ENCODE results near the gene HTT. TPM values are rescaled to one million over a fixed set of nuclear protein-coding genes. Genes with fewer than 3 reads are reported as not detected.
A peak's percentile ranks its signal among the peaks of the same experiment; 100 is the strongest.

Gene HTT
- total RNA-seq, 1 donor from 2014 or later = 49.8 TPM

DNA sequence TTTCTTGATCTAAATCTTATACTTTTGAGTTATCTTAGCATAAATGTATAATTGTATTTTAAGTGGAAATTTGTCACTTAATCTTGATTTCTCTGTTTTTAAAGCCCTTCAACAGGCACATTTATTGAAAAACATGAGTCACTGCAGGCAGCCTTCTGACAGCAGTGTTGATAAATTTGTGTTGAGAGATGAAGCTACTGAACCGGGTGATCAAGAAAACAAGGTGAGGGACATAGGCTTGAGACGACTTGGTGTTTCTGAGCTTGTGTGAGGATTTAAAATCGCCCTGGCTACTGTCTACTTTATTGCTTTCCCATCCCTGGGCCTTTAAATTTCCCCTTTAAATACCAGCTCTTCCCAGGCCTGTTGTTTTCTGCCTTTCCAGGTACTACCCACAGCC is 55.7 kb downstream of the HTT start:
- DNase-seq (ENCODE audit: extremely low spot score in 2 of 2) = peak in 1 of 2 donors; percentile 6
- no peak for TF ChIP-seq POLR2A (IDR thresholded peaks at IDR 0.05)
- TF ChIP-seq, protein P1, sequence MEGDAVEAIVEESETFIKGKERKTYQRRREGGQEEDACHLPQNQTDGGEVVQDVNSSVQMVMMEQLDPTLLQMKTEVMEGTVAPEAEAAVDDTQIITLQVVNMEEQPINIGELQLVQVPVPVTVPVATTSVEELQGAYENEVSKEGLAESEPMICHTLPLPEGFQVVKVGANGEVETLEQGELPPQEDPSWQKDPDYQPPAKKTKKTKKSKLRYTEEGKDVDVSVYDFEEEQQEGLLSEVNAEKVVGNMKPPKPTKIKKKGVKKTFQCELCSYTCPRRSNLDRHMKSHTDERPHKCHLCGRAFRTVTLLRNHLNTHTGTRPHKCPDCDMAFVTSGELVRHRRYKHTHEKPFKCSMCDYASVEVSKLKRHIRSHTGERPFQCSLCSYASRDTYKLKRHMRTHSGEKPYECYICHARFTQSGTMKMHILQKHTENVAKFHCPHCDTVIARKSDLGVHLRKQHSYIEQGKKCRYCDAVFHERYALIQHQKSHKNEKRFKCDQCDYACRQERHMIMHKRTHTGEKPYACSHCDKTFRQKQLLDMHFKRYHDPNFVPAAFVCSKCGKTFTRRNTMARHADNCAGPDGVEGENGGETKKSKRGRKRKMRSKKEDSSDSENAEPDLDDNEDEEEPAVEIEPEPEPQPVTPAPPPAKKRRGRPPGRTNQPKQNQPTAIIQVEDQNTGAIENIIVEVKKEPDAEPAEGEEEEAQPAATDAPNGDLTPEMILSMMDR (IDR thresholded peaks at IDR 0.05) = no peak
- TF ChIP-seq POLR2AphosphoS5 (IDR thresholded peaks at IDR 0.05; ENCODE audit: insufficient read depth in 1 of 2, low read depth in 1 of 2) = no peak
- Histone ChIP-seq H3K4me3 (no peak overlapping the region), H3K27ac (no peak overlapping the region), H3K36me3 (peaks cover 0 to 75% of the 10 kb centered on the region in 2 donors), H3K4me1 (peaks cover 8% of the 10 kb centered on the region), H3K27me3 (no peaks in the 10 kb centered on the region), H3K9me3 (no peaks in the 10 kb centered on the region)
- intact Hi-C loops (cut with DNase I) = no loop called here

DNA sequence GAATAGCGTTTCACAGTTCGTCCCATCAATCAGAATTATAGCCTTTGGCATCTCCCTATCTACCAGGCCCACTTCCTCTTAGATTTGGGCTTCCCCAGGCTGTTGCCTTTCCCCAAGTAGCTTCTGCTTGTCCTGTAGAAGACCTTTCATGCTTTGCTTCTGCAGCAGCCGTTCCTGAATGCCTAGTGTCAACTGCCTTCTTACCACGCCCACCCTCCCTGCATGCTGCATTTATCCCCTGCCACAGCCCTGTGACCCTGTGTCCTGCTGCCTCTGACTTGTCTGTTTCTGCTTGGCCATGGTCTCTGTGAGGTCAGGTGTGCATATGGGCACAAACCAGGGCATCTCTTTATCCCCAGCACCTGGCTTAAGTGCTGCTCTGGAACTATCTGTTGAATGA is 56.3 kb downstream of the HTT start:
- intact Hi-C loops (cut with DNase I) = no loop called here
- no peak overlapping the region for H3K27ac ChIP-seq
- no peaks in the 10 kb centered on the region for H3K9me3 ChIP-seq
- H3K4me3 ChIP-seq = no peak overlapping the region
- H3K27me3 ChIP-seq = no peaks in the 10 kb centered on the region
- H3K4me1 ChIP-seq = peaks cover 12% of the 10 kb centered on the region
- peak in 1 of 2 donors; percentile 52 for DNase-seq (ENCODE audit: extremely low spot score in 2 of 2)
- TF ChIP-seq, protein P1 (IDR thresholded peaks at IDR 0.05) = no peak
- TF ChIP-seq POLR2A (IDR thresholded peaks at IDR 0.05) (no peak), POLR2AphosphoS5 (IDR thresholded peaks at IDR 0.05; ENCODE audit: insufficient read depth in 1 of 2, low read depth in 1 of 2) (no peak)
- H3K36me3 ChIP-seq = peaks cover 0 to 74% of the 10 kb centered on the region in 2 donors

DNA sequence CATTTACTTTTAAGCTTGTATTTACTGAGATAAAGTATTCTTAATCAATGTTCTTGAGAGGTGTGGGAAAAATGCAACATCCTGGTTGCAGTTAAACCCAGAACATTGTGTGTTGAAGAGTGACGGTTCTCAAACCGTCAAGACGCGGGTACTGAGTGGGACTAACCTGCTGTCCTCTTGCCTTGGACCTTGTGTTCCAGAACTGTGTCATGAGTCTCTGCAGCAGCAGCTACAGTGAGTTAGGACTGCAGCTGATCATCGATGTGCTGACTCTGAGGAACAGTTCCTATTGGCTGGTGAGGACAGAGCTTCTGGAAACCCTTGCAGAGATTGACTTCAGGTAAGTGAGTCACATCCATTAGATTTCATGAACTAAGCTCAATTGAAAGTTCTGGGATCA is 59.7 kb downstream of the HTT start:
- H3K27ac ChIP-seq = peak overlapping the region; percentile 51
- no peak overlapping the region for H3K4me3 ChIP-seq
- H3K4me1 ChIP-seq = peaks cover 12% of the 10 kb centered on the region
- H3K36me3 ChIP-seq = peaks cover 0 to 64% of the 10 kb centered on the region in 2 donors
- H3K27me3 ChIP-seq = no peaks in the 10 kb centered on the region
- DNase-seq (ENCODE audit: extremely low spot score in 2 of 2) = no peak
- intact Hi-C loops (cut with DNase I) = no loop called here
- H3K9me3 ChIP-seq = no peaks in the 10 kb centered on the region
- no peak for TF ChIP-seq POLR2A (IDR thresholded peaks at IDR 0.05)
- TF ChIP-seq, protein P1 (IDR thresholded peaks at IDR 0.05) = no peak

DNA sequence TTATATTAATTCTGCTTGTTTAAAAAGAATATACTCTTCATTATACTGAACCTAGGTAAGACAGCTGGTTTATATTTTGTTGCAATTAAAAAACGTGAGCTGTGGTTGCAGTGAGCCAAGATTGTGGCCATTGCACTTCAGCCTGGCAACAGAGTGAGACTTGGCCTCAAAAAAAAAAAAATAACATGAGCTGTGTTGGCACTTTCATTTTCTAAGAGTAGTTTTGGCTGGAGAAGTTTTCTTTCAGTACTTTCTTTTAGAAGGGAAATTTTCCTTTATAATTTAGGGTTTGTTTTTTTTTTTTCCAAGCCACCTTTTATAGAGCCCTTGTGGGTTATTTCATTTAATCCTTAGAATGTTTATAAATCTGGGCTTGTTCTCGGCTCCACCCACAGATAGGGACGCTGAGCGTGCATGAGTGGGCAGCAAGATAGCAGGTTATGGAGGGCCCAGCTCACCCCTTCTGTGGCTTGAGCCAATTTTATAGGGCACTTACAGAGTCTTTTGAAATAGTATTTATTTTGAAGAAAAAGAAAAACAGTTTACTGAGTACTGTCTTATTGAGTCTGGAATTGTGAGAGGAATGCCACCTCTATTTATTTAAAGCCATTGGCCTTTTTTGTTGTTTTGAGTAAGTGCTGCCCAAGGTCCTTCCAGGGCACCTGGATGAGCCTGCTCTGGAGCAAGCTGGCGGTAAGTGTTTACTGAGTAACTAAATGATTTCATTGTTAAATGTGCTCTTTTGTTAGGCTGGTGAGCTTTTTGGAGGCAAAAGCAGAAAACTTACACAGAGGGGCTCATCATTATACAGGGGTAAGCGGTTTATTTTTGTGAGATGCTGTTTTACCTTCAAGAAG is 60.9 kb downstream of the HTT start:
- DNase-seq (ENCODE audit: extremely low spot score in 2 of 2) = no peak
- no peaks in the 10 kb centered on the region for H3K9me3 ChIP-seq
- peaks cover 0 to 67% of the 10 kb centered on the region in 2 donors for H3K36me3 ChIP-seq
- TF ChIP-seq, protein P1 (IDR thresholded peaks at IDR 0.05) = no peak
- TF ChIP-seq POLR2AphosphoS5 (IDR thresholded peaks at IDR 0.05; ENCODE audit: insufficient read depth in 1 of 2, low read depth in 1 of 2) (no peak), POLR2A (IDR thresholded peaks at IDR 0.05) (no peak)
- intact Hi-C loops (cut with DNase I) = no loop called here
- no peak overlapping the region for H3K4me3 ChIP-seq
- no peaks in the 10 kb centered on the region for H3K27me3 ChIP-seq
- peak overlapping the region; percentile 51 for H3K27ac ChIP-seq
- peaks cover 12% of the 10 kb centered on the region for H3K4me1 ChIP-seq

DNA sequence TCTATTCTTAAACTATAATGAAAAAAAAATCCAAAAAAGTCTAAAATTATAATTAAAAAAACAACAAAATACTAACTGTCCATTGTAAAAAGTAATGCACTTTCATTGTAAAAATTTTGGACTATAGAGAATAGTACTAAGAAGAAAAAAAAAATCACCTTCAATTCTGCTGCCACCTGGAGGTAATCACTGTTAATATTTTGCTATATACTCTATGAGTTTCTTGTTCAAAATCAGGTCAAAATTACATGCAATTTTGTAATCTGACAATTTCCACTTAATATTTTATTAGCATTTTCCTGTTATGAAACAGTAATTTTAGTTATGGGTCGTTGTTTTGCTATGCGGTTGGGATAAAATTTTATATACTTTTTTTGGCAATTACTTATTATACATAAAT is 62.0 kb downstream of the HTT start:
- H3K4me1 ChIP-seq = peaks cover 12% of the 10 kb centered on the region
- TF ChIP-seq, protein P1 (IDR thresholded peaks at IDR 0.05) = peak in 1 of 3 experiments; percentile 20
- no peak for TF ChIP-seq POLR2AphosphoS5 (IDR thresholded peaks at IDR 0.05; ENCODE audit: insufficient read depth in 1 of 2, low read depth in 1 of 2)
- intact Hi-C loops (cut with DNase I) = no loop called here
- peaks cover 0 to 66% of the 10 kb centered on the region in 2 donors for H3K36me3 ChIP-seq
- no peaks in the 10 kb centered on the region for H3K27me3 ChIP-seq
- DNase-seq (ENCODE audit: extremely low spot score in 2 of 2) = no peak
- H3K27ac ChIP-seq = no peak overlapping the region
- H3K4me3 ChIP-seq = no peak overlapping the region
- no peaks in the 10 kb centered on the region for H3K9me3 ChIP-seq
